ENCODE measurements around the gene ITGA3. TPM values are rescaled to one million over a fixed set of nuclear protein-coding genes. Genes with fewer than 3 reads are reported as not detected.

The ITGA3 gene
- total RNA-seq, 1 experiment from 2014 or later, result 22.5 TPM

DNA sequence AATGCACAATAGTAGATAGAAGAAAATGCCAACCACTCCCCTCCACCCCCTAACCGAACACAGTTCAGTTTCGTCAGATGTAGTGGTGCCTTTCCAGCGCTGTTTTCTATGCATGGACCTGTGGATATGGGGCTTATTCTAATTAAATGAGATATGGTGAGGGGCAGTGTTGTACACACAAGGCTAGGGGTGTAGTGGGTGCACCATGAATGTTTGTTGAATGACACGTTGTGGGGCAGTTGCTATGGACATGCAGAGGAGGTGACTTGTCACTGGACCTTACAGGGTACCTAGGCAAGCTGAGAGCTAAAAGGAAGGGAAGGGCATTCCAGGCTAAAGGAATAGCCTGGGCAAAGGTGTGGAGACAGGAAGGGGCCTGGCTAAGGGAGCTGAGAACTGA is 42.7 kb downstream of the ITGA3 start:
- H3K4me3 Mint-ChIP-seq, result no peak overlapping the region; a peak in 1 of 5 replicates
- Histone ChIP-seq H3T11ph (ENCODE audit: low read length) (no peak overlapping the region), H3K79me2 (ENCODE audit: insufficient read depth, low read length) (no peaks in the 10 kb centered on the region), H3K56ac (ENCODE audit: insufficient read length, low read depth, low read length) (no peak overlapping the region), H2BK5ac (ENCODE audit: insufficient read length, low read length) (no peak overlapping the region), H3K23me2 (ENCODE audit: insufficient read length, low read depth, low read length, poor library complexity, severe bottlenecking) (peaks cover 12% of the 10 kb centered on the region), H3K27me3 (ENCODE audit: insufficient read depth, low read length) (no peaks in the 10 kb centered on the region), H3K23ac (ENCODE audit: insufficient read length, low read depth, low read length) (no peak overlapping the region), H3K4ac (ENCODE audit: low read depth, low read length) (no peak overlapping the region), H4K20me1 (ENCODE audit: control insufficient read depth, insufficient read depth, insufficient read length) (no peaks in the 10 kb centered on the region), H4K5ac (ENCODE audit: insufficient read length, low read depth, low read length) (no peak overlapping the region), H2BK12ac (ENCODE audit: insufficient read length, low read depth, low read length) (no peak overlapping the region), H2BK120ac (ENCODE audit: low read depth, low read length, poor library complexity, severe bottlenecking) (no peak overlapping the region), H3K9me3 (ENCODE audit: control insufficient read depth, low read depth, low read length) (no peaks in the 10 kb centered on the region), H2AK5ac (ENCODE audit: insufficient read length, low read length) (no peak overlapping the region), H3K4me2 (ENCODE audit: insufficient read depth, insufficient read length, low read length) (no peak overlapping the region), H4K91ac (ENCODE audit: insufficient read length, low read depth, low read length) (no peak overlapping the region), H3K18ac (ENCODE audit: insufficient read length, low read depth, low read length) (no peak overlapping the region), H3K9ac (ENCODE audit: extremely low read depth, insufficient read length, low read length) (no peak overlapping the region), H3K14ac (ENCODE audit: insufficient read depth, low read length) (no peak overlapping the region; the same call in 1 of the 2 replicates), H2AFZ (ENCODE audit: low read length) (no peak overlapping the region), H3K79me1 (ENCODE audit: insufficient read depth, low read depth, low read length, poor library complexity, severe bottlenecking) (no peaks in the 10 kb centered on the region), H2BK20ac (ENCODE audit: low read depth, low read length, poor library complexity, severe bottlenecking) (no peak overlapping the region), H3K4me1 (ENCODE audit: insufficient read depth, low read length) (no peaks in the 10 kb centered on the region; the same call in 1 of the 2 replicates), H3K27ac (ENCODE audit: insufficient read length, low read depth, low read length) (no peak overlapping the region), H2BK15ac (ENCODE audit: low read depth, low read length) (no peak overlapping the region), H4K8ac (replicated peaks; ENCODE audit: insufficient read length, low read depth, low read length) (no peak overlapping the region)
- H3K4me1 Mint-ChIP-seq, result peaks cover 32 to 36% of the 10 kb centered on the region in 2 experiments
- TF ChIP-seq, protein P1, sequence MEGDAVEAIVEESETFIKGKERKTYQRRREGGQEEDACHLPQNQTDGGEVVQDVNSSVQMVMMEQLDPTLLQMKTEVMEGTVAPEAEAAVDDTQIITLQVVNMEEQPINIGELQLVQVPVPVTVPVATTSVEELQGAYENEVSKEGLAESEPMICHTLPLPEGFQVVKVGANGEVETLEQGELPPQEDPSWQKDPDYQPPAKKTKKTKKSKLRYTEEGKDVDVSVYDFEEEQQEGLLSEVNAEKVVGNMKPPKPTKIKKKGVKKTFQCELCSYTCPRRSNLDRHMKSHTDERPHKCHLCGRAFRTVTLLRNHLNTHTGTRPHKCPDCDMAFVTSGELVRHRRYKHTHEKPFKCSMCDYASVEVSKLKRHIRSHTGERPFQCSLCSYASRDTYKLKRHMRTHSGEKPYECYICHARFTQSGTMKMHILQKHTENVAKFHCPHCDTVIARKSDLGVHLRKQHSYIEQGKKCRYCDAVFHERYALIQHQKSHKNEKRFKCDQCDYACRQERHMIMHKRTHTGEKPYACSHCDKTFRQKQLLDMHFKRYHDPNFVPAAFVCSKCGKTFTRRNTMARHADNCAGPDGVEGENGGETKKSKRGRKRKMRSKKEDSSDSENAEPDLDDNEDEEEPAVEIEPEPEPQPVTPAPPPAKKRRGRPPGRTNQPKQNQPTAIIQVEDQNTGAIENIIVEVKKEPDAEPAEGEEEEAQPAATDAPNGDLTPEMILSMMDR (conservative IDR thresholded peaks at IDR 0.05), result no peak
- no CpG with 5 or more reads among the region's 4 CpGs for WGBS (ENCODE audit: extremely low coverage, insufficient read length, low lambda C conversion rate)
- H3K36me3 Mint-ChIP-seq (ENCODE audit: insufficient read depth in 1 of 3, low read depth in 3 of 3), result peaks cover 0 to 8% (median 0%) of the 10 kb centered on the region in 3 experiments; a peak in 4 of 7 replicates
- no peak for DNase-seq
- H3K27ac Mint-ChIP-seq, result no peak overlapping the region; a peak in 2 of 7 replicates
- H3K9me3 Mint-ChIP-seq, result no peaks in the 10 kb centered on the region
- H3K27me3 Mint-ChIP-seq (ENCODE audit: low read depth), result no peaks in the 10 kb centered on the region
